GM19452 (cell line): ENCODE results near the gene OR6V1.

Experiments used
- ATAC-seq: cut with Tn5 transposase; IDR thresholded peaks from one replicate; pipeline ENCODE4 v1.9.1; 2021; ENCODE audit not compliant: unreplicated experiment

OR6V1 gene

GRCh38 chr7:143052041-143052440 lies at the start of gene OR6V1:
OR6V1 (plus strand) TSS chr7:143052341; CDS start chr7:143052341, 0 bp downstream.
- no peak for ATAC-seq

- ATAC-seq: no peak
Measured at GRCh38 chr7:143002898-143003297, 49.2 kb upstream of the OR6V1 start.

- peak; percentile 54 for ATAC-seq
Measured at GRCh38 chr7:143003393-143004051, 48.6 kb upstream of the OR6V1 start.

- no peak for ATAC-seq
Measured at GRCh38 chr7:143005632-143006260, 46.4 kb upstream of the OR6V1 start.

GRCh38 chr7:143008007-143008901 lies 43.9 kb upstream of the OR6V1 start:
- peak; percentile 85 for ATAC-seq

- ATAC-seq: no peak
Measured at GRCh38 chr7:143012001-143012400, 40.1 kb upstream of the OR6V1 start.

GRCh38 chr7:143012409-143012808 lies 39.7 kb upstream of the OR6V1 start:
- ATAC-seq: no peak

- no peak for ATAC-seq
Measured at GRCh38 chr7:143013473-143013872, 38.7 kb upstream of the OR6V1 start.

GRCh38 chr7:143013893-143014292 lies 38.2 kb upstream of the OR6V1 start:
- ATAC-seq: no peak

- peak; percentile 91 for ATAC-seq
Measured at GRCh38 chr7:143015084-143015483, 37.1 kb upstream of the OR6V1 start.

- no peak for ATAC-seq
Measured at GRCh38 chr7:143015926-143016490, 36.1 kb upstream of the OR6V1 start.

- ATAC-seq: no peak
Measured at GRCh38 chr7:143016996-143017395, 35.1 kb upstream of the OR6V1 start.

GRCh38 chr7:143018931-143019330 lies 33.2 kb upstream of the OR6V1 start:
- no peak for ATAC-seq

GRCh38 chr7:143023047-143023446 lies 29.1 kb upstream of the OR6V1 start:
- ATAC-seq: no peak

- no peak for ATAC-seq
Measured at GRCh38 chr7:143025371-143025770, 26.8 kb upstream of the OR6V1 start.

GRCh38 chr7:143027032-143027431 lies 25.1 kb upstream of the OR6V1 start, which contains the start of gene OR9A2:
OR9A2 (minus strand) TSS chr7:143027132; CDS start chr7:143027132, 0 bp downstream.
- no peak for ATAC-seq

- no peak for ATAC-seq
Measured at GRCh38 chr7:143027683-143028082, 24.5 kb upstream of the OR6V1 start.

- ATAC-seq: no peak
Measured at GRCh38 chr7:143038635-143039034, 13.5 kb upstream of the OR6V1 start.

GRCh38 chr7:143040209-143040715 lies 11.9 kb upstream of the OR6V1 start:
- no peak for ATAC-seq

GRCh38 chr7:143041346-143041745 lies 10.8 kb upstream of the OR6V1 start:
- no peak for ATAC-seq

GRCh38 chr7:143042159-143042789 lies 9.9 kb upstream of the OR6V1 start:
- no peak for ATAC-seq
